Peyer's patch (tissue), 4 donors: ENCODE measurements around the gene ZNF718.

Experiments used
- POLR2A ChIP-seq, 2 donors: fragments of 450-650 bp; IDR thresholded peaks; one replicate each; pipeline ENCODE4 v1.5.1; 2017; ENCODE audit warnings: antibody characterized with exemption in 2 of 2, mild to moderate bottlenecking in 2 of 2, moderate library complexity in 2 of 2
- TF ChIP-seq, protein P1 (sequence below), 6 experiments: fragments of 450-650 bp in 4 of 6; fragments of 200-600 bp in 2 of 6; sonication (generic) in 1 of 6; IDR thresholded peaks; one replicate each; pipeline ENCODE4 v1.5.1; 2017 to 2019; ENCODE audit warnings: antibody characterized with exemption in 6 of 6, mild to moderate bottlenecking in 3 of 6, moderate library complexity in 1 of 6

DNA sequence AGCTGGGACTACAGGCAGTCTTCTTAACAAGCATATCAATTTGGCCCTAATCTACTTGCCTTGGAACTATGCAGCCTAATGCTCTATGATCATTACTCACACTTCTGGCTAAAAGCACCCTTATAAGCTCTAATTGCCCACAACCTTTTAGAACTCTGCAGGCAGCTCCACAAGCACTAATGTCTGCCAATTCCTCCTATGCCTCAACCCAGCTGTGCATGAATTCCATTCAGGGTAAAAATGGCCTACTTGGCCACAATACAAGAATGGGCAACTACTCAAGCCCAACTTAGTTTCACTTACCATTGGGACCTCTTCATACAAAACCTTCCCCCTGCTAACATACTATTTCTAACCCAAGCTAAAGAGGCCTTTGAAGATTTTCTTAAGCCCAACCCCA is 51.7 kb downstream of the ZNF718 start:
- no peak for TF ChIP-seq POLR2A (IDR thresholded peaks at IDR 0.05)
- TF ChIP-seq, protein P1, sequence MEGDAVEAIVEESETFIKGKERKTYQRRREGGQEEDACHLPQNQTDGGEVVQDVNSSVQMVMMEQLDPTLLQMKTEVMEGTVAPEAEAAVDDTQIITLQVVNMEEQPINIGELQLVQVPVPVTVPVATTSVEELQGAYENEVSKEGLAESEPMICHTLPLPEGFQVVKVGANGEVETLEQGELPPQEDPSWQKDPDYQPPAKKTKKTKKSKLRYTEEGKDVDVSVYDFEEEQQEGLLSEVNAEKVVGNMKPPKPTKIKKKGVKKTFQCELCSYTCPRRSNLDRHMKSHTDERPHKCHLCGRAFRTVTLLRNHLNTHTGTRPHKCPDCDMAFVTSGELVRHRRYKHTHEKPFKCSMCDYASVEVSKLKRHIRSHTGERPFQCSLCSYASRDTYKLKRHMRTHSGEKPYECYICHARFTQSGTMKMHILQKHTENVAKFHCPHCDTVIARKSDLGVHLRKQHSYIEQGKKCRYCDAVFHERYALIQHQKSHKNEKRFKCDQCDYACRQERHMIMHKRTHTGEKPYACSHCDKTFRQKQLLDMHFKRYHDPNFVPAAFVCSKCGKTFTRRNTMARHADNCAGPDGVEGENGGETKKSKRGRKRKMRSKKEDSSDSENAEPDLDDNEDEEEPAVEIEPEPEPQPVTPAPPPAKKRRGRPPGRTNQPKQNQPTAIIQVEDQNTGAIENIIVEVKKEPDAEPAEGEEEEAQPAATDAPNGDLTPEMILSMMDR (IDR thresholded peaks at IDR 0.05) = no peak
